DND-41 (cell line): ENCODE data around the gene UBE2D2.

Source experiments
- CTCF ChIP-seq: IDR thresholded peaks from 2 replicates; pipeline ENCODE4 v1.5.1; 2012; ENCODE audit warnings: borderline replicate concordance, low read length, moderate library complexity, mild to moderate bottlenecking; ENCODE audit not compliant: poor library complexity, severe bottlenecking; ENCODE audit errors: extremely low read depth
- EZH2 ChIP-seq: IDR thresholded peaks from 3 replicates; pipeline ENCODE4 v1.6.1; 2012; ENCODE audit warnings: borderline replicate concordance, low read depth, mild to moderate bottlenecking, moderate library complexity, low read length, inconsistent platforms; ENCODE audit not compliant: severe bottlenecking

GRCh38 chr5:139644646-139645429 is 83.7 kb downstream of the UBE2D2 start:
- TF ChIP-seq CTCF (no peak), EZH2 (no peak)
